ENCODE results near the gene INAVA.

GRCh38 chr1:200958597-200958996, 63.9 kb downstream of the INAVA start:
- TF ChIP-seq, protein P1, sequence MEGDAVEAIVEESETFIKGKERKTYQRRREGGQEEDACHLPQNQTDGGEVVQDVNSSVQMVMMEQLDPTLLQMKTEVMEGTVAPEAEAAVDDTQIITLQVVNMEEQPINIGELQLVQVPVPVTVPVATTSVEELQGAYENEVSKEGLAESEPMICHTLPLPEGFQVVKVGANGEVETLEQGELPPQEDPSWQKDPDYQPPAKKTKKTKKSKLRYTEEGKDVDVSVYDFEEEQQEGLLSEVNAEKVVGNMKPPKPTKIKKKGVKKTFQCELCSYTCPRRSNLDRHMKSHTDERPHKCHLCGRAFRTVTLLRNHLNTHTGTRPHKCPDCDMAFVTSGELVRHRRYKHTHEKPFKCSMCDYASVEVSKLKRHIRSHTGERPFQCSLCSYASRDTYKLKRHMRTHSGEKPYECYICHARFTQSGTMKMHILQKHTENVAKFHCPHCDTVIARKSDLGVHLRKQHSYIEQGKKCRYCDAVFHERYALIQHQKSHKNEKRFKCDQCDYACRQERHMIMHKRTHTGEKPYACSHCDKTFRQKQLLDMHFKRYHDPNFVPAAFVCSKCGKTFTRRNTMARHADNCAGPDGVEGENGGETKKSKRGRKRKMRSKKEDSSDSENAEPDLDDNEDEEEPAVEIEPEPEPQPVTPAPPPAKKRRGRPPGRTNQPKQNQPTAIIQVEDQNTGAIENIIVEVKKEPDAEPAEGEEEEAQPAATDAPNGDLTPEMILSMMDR (IDR thresholded peaks at IDR 0.05; ENCODE audit: borderline replicate concordance, extremely low read depth, low read length, poor library complexity, severe bottlenecking), result no peak
- TF ChIP-seq EZH2 (IDR thresholded peaks at IDR 0.05; ENCODE audit: borderline replicate concordance, low read depth, low read length, severe bottlenecking), result no peak

All from DND-41 (cell line).